ENCODE results near the gene KIF26A. TPM values are rescaled to one million over a fixed set of nuclear protein-coding genes. Genes with fewer than 3 reads are reported as not detected.

The KIF26A gene
- total RNA-seq, 1 donor from 2014 or later, result 11.8 TPM

- no peak for DNase-seq (ENCODE audit: low spot score)
These were observed 53.1 kb downstream of the KIF26A start for GRCh38 chr14:104191409-104191997.

GRCh38 chr14:104192146-104192882, 53.9 kb downstream of the KIF26A start:
- DNase-seq (ENCODE audit: low spot score), result no peak

- DNase-seq (ENCODE audit: low spot score), result no peak
These were observed 54.5 kb downstream of the KIF26A start for GRCh38 chr14:104192883-104193245.

- DNase-seq (ENCODE audit: low spot score), result no peak
These were observed 55.6 kb downstream of the KIF26A start for GRCh38 chr14:104194016-104194415.

GRCh38 chr14:104194716-104195115, 56.3 kb downstream of the KIF26A start:
- DNase-seq (ENCODE audit: low spot score), result no peak

GRCh38 chr14:104195361-104195760, 57.0 kb downstream of the KIF26A start:
- no peak for DNase-seq (ENCODE audit: low spot score)

- no peak for DNase-seq (ENCODE audit: low spot score)
These were observed 57.5 kb downstream of the KIF26A start for GRCh38 chr14:104195878-104196277.

- DNase-seq (ENCODE audit: low spot score), result no peak
These were observed 58.2 kb downstream of the KIF26A start for GRCh38 chr14:104196461-104197140.

- DNase-seq (ENCODE audit: low spot score), result no peak
These were observed 59.3 kb downstream of the KIF26A start for GRCh38 chr14:104197449-104198247.

GRCh38 chr14:104199266-104199895, 61.0 kb downstream of the KIF26A start:
- no peak for DNase-seq (ENCODE audit: low spot score)

- no peak for DNase-seq (ENCODE audit: low spot score)
These were observed 61.7 kb downstream of the KIF26A start for GRCh38 chr14:104200106-104200505.

- DNase-seq (ENCODE audit: low spot score), result no peak
These were observed 62.2 kb downstream of the KIF26A start for GRCh38 chr14:104200591-104200990.

- DNase-seq (ENCODE audit: low spot score), result no peak
These were observed 62.7 kb downstream of the KIF26A start for GRCh38 chr14:104201063-104201462.

GRCh38 chr14:104201496-104201895, 63.1 kb downstream of the KIF26A start:
- no peak for DNase-seq (ENCODE audit: low spot score)

GRCh38 chr14:104202259-104203070, 64.1 kb downstream of the KIF26A start:
- no peak for DNase-seq (ENCODE audit: low spot score)

GRCh38 chr14:104203071-104203425, 64.7 kb downstream of the KIF26A start:
- DNase-seq (ENCODE audit: low spot score), result no peak

- no peak for DNase-seq (ENCODE audit: low spot score)
These were observed 66.3 kb downstream of the KIF26A start for GRCh38 chr14:104204660-104205149.

GRCh38 chr14:104205781-104206180, 67.4 kb downstream of the KIF26A start:
- no peak for DNase-seq (ENCODE audit: low spot score)

- DNase-seq (ENCODE audit: low spot score), result peak; percentile 81
These were observed 68.0 kb downstream of the KIF26A start for GRCh38 chr14:104206281-104206904.

Measured in umbilical cord (tissue), 2 donors.